ENCODE measurements around the gene CHRND. TPM values are rescaled to one million over a fixed set of nuclear protein-coding genes. Genes with fewer than 3 reads are reported as not detected.

The CHRND gene
- total and polyA plus RNA-seq, 2 of the 4 experiments (the other 2 are of a cell fraction): not detected

DNA sequence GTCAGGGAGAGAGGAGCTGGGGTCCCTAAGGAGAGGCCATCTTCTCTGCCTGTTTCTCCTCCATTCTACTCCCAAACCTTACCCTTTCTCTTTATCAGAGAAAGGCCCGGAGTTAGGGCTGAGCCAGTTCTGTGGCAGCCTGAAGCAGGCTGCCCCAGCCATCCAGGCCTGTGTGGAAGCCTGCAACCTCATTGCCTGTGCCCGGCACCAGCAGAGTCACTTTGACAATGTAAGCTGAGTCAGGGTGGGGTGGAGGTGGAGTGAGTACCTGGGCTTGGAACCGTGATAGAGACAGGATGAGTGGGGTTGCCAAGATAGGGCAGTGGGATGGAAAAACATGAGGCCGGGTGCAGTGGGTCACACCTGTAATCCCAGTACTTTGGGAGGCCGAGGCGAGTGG lies 18.7 kb downstream of the CHRND start:
- Histone ChIP-seq H3K23ac (ENCODE audit: low read depth, low read length) (no peak overlapping the region), H3K4me1 (ENCODE audit: control insufficient read depth, insufficient read depth, low read length) (no peaks in the 10 kb centered on the region), H3K4me3 (ENCODE audit: insufficient read depth, low read depth, low read length) (no peak overlapping the region), H3K9ac (ENCODE audit: low read depth, low read length) (no peak overlapping the region), H2BK5ac (ENCODE audit: low read depth, low read length, poor library complexity, severe bottlenecking) (no peak overlapping the region), H2BK20ac (ENCODE audit: low read depth, low read length) (no peak overlapping the region), H3K27me3 (ENCODE audit: control insufficient read depth, insufficient read depth, low read length) (peaks cover 2% of the 10 kb centered on the region; the same call in 1 of the 2 replicates), H2BK15ac (ENCODE audit: low read depth, low read length) (no peak overlapping the region), H2AK9ac (replicated peaks; ENCODE audit: low read depth, low read length, poor library complexity) (no peak overlapping the region), H3K9me1 (ENCODE audit: insufficient read depth, low read length) (peaks cover 7% of the 10 kb centered on the region; the same call in 1 of the 2 replicates), H3K56ac (ENCODE audit: extremely low read depth, insufficient read depth, low read length) (no peak overlapping the region), H3K36me3 (ENCODE audit: control insufficient read depth, insufficient read depth, low read length) (peaks cover 4% of the 10 kb centered on the region; the same call in 1 of the 2 replicates), H3K27ac (ENCODE audit: insufficient read depth, low read length) (no peak overlapping the region), H4K91ac (ENCODE audit: insufficient read depth, low read depth, low read length) (no peak overlapping the region), H3K9me3 (ENCODE audit: control insufficient read depth, insufficient read depth, low read length) (no peaks in the 10 kb centered on the region), H4K5ac (ENCODE audit: low read depth, low read length) (no peak overlapping the region), H3K4me2 (ENCODE audit: low read depth, low read length) (no peak overlapping the region), H3K18ac (ENCODE audit: low read depth, low read length) (no peak overlapping the region), H4K8ac (ENCODE audit: low read depth in 2 of 2, low read length in 2 of 2) (no peak overlapping the region), H3K14ac (replicated peaks; ENCODE audit: low read depth, low read length) (no peak overlapping the region), H3K4ac (ENCODE audit: low read depth, low read length) (no peak overlapping the region), H2AFZ (replicated peaks; ENCODE audit: low read length, poor library complexity) (no peak overlapping the region), H4K20me1 (ENCODE audit: insufficient read depth, low read length) (no peaks in the 10 kb centered on the region; the same call in 1 of the 2 replicates), H3K79me1 (ENCODE audit: low read depth in 1 of 2, low read length in 2 of 2) (peaks cover 4 to 18% of the 10 kb centered on the region in 2 experiments), H2BK120ac (ENCODE audit: low read depth, low read length) (no peak overlapping the region), H2AK5ac (ENCODE audit: low read depth, low read length) (no peak overlapping the region)
- in situ Hi-C loops (cut with MboI; ENCODE audit: low sequenced_read_pairs) (no loop called here), intact Hi-C loops (cut with micrococcal nuclease) (no loop called here), dilution Hi-C loops (cut with HindIII; ENCODE audit: low sequenced_read_pairs, unreplicated experiment) (no loop called here)
- DNase-seq (no peak), ATAC-seq (ENCODE audit: low read depth) (no peak)
- ChIA-PET POLR2A (ENCODE audit: unreplicated experiment) (interaction anchor here (0.6 kb wide), 1 partner anchor 11 kb away, joined by 4 read pairs; no protein-coding TSS in a partner anchor), CTCF (no interaction called here)
- no TSS peak for BruUV-seq (replicated peaks)
- TF ChIP-seq, protein P1, sequence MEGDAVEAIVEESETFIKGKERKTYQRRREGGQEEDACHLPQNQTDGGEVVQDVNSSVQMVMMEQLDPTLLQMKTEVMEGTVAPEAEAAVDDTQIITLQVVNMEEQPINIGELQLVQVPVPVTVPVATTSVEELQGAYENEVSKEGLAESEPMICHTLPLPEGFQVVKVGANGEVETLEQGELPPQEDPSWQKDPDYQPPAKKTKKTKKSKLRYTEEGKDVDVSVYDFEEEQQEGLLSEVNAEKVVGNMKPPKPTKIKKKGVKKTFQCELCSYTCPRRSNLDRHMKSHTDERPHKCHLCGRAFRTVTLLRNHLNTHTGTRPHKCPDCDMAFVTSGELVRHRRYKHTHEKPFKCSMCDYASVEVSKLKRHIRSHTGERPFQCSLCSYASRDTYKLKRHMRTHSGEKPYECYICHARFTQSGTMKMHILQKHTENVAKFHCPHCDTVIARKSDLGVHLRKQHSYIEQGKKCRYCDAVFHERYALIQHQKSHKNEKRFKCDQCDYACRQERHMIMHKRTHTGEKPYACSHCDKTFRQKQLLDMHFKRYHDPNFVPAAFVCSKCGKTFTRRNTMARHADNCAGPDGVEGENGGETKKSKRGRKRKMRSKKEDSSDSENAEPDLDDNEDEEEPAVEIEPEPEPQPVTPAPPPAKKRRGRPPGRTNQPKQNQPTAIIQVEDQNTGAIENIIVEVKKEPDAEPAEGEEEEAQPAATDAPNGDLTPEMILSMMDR (conservative IDR thresholded peaks at IDR 0.05; ENCODE audit: low read depth, low read length): no peak
- TF ChIP-seq MXI1 (IDR thresholded peaks at IDR 0.05; ENCODE audit: borderline replicate concordance, low read depth, low read length): no peak
- TF ChIP-seq NFE2L2 (IDR thresholded peaks at IDR 0.05; ENCODE audit: low read depth, low read length): no peak
- TF ChIP-seq CHD1 (IDR thresholded peaks at IDR 0.05; ENCODE audit: low read depth, low read length): no peak
- TF ChIP-seq RCOR1 (IDR thresholded peaks at IDR 0.05; ENCODE audit: insufficient replicate concordance, low read length): no peak
- TF ChIP-seq CEBPB (IDR thresholded peaks at IDR 0.05; ENCODE audit: low read depth, low read length): no peak
- TF ChIP-seq BHLHE40 (IDR thresholded peaks at IDR 0.05; ENCODE audit: low read depth, low read length): no peak
- TF ChIP-seq POLR2A (IDR thresholded peaks at IDR 0.05; ENCODE audit: low read depth, low read length): no peak
- TF ChIP-seq RAD21 (IDR thresholded peaks at IDR 0.05; ENCODE audit: low read length): no peak
- TF ChIP-seq MAZ (IDR thresholded peaks at IDR 0.05; ENCODE audit: borderline replicate concordance, low read depth, low read length): no peak
- no peak for TF ChIP-seq MAFK (IDR thresholded peaks at IDR 0.05; ENCODE audit: low read depth, low read length)
- TF ChIP-seq, protein P2, sequence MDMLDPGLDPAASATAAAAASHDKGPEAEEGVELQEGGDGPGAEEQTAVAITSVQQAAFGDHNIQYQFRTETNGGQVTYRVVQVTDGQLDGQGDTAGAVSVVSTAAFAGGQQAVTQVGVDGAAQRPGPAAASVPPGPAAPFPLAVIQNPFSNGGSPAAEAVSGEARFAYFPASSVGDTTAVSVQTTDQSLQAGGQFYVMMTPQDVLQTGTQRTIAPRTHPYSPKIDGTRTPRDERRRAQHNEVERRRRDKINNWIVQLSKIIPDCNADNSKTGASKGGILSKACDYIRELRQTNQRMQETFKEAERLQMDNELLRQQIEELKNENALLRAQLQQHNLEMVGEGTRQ (IDR thresholded peaks at IDR 0.05; ENCODE audit: low read depth, low read length): no peak
- TF ChIP-seq RFX5 (IDR thresholded peaks at IDR 0.05; ENCODE audit: low read depth, low read length): no peak
- TF ChIP-seq SMC3 (IDR thresholded peaks at IDR 0.05; ENCODE audit: low read depth, low read length): no peak
- TF ChIP-seq, protein P3, sequence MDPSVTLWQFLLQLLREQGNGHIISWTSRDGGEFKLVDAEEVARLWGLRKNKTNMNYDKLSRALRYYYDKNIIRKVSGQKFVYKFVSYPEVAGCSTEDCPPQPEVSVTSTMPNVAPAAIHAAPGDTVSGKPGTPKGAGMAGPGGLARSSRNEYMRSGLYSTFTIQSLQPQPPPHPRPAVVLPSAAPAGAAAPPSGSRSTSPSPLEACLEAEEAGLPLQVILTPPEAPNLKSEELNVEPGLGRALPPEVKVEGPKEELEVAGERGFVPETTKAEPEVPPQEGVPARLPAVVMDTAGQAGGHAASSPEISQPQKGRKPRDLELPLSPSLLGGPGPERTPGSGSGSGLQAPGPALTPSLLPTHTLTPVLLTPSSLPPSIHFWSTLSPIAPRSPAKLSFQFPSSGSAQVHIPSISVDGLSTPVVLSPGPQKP (IDR thresholded peaks at IDR 0.05; ENCODE audit: borderline replicate concordance, low read depth, low read length): no peak
- TF ChIP-seq FOS (IDR thresholded peaks at IDR 0.05; ENCODE audit: low read depth, low read length): no peak
- WGBS, 2 experiments (ENCODE audit: extremely low coverage in 2 of 2, insufficient read length in 1 of 2): 100% methylated on average over 1 of the region's 6 CpGs; no CpG with 5 or more reads in 1 of the 2 experiments
